Suprapubic skin (tissue), 4 donors: ENCODE measurements around the gene ZRANB1.

Experiments
- POLR2A ChIP-seq, 2 donors: fragments of 450-650 bp; IDR thresholded peaks; one replicate each; pipeline ENCODE4 v1.6.1; 2017; ENCODE audit warnings: antibody characterized with exemption in 2 of 2, mild to moderate bottlenecking in 2 of 2, moderate library complexity in 2 of 2
- POLR2AphosphoS5 ChIP-seq, 3 donors: sonication (generic); formaldehyde crosslinking; IDR thresholded peaks; one replicate each; pipeline ENCODE4 v1.6.1; 2017; ENCODE audit warnings: antibody characterized with exemption in 3 of 3
- TF ChIP-seq, protein P1 (sequence below), 2 donors: fragments of 200-600 bp in 1 of 2; fragments of 450-650 bp in 1 of 2; sonication (generic) in 1 of 2; IDR thresholded peaks; one replicate each; pipeline ENCODE4 v1.5.1; 2016 to 2019; ENCODE audit warnings: antibody characterized with exemption in 2 of 2, mild to moderate bottlenecking in 1 of 2, moderate library complexity in 1 of 2

DNA sequence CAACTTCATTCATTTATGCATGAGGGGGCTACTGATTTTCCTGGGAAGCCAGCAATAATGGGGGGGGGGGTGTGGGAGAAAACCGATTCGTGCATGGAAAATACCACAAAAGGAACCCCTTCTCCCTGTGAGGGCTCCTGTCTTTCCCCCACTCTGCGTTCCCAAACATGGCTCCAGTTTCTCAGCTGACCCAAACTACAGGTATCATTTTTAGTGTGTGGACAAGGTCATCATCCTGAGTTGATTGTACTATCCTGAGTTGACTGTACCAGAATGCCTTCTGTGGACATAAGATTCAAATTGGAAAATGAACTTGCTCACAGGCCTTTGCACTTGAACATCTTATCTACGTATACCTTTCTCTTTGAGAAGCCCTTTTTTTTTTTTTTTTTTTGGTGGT is 49.9 kb downstream of the ZRANB1 start:
- TF ChIP-seq, protein P1, sequence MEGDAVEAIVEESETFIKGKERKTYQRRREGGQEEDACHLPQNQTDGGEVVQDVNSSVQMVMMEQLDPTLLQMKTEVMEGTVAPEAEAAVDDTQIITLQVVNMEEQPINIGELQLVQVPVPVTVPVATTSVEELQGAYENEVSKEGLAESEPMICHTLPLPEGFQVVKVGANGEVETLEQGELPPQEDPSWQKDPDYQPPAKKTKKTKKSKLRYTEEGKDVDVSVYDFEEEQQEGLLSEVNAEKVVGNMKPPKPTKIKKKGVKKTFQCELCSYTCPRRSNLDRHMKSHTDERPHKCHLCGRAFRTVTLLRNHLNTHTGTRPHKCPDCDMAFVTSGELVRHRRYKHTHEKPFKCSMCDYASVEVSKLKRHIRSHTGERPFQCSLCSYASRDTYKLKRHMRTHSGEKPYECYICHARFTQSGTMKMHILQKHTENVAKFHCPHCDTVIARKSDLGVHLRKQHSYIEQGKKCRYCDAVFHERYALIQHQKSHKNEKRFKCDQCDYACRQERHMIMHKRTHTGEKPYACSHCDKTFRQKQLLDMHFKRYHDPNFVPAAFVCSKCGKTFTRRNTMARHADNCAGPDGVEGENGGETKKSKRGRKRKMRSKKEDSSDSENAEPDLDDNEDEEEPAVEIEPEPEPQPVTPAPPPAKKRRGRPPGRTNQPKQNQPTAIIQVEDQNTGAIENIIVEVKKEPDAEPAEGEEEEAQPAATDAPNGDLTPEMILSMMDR (IDR thresholded peaks at IDR 0.05), result no peak
- TF ChIP-seq POLR2AphosphoS5 (IDR thresholded peaks at IDR 0.05), result no peak
- TF ChIP-seq POLR2A (IDR thresholded peaks at IDR 0.05), result no peak
